GM18861 (cell line): ENCODE measurements around the gene TPP1.

Source experiments
- ATAC-seq: cut with Tn5 transposase; IDR thresholded peaks from one replicate; pipeline ENCODE4 v1.9.1; 2021; ENCODE audit not compliant: unreplicated experiment

TPP1 gene

DNA sequence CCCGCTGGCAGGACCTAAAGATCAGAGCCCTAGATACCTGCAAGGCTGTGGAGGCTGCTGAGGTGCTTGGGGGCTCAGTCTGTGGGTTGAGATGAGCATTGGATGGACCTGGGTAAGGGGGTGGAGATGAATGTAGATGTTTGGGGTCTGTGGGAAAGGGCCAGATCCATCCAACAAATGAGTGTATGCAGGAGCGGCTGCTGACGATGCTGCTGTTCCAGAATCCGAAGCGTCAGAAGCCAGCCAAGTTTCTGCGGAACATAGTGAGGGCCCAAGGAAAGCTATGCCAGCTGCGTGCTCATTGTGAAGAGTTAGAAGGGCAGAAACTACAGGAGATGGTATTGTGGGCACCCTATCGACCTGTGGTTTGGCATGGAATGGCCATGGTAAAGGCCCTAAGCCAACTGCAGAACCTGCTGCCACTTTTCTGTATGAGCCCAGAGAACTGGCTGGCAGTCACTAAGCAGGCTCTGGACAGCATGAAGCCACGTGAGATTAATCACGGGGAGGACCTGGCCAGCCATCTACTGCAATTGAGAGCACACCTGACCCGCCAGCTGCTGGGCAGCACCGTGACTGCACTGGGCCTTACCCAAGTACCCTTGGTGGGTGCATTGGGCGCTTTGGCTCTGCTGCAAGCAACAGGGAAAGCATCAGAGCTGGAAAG is 52.4 kb downstream of the TPP1 start:
- ATAC-seq, result no peak

- no peak for ATAC-seq
These were observed 53.1 kb downstream of the TPP1 start for GRCh38 chr11:6565988-6566703.

GRCh38 chr11:6565325-6565724 is 53.9 kb downstream of the TPP1 start:
- ATAC-seq, result no peak

DNA sequence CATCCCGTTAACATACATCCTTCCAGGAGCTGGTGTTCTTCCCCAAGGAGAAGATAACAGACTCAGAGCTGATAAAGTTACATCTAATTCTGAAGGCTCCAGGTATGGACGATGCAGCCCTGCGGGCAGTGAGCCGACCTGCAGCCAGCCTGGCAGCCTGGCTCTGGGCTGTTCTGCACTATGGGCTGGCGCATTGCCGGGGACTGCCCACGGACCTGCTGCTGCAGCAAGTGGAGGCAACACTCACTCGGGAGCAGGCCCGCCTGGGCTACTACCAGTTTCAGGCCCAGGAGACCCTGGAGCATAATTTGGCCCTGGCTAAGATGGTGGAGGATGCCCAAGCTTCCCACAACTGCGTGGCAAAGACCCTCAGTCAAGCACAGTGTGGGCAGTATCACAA is 55.6 kb downstream of the TPP1 start:
- ATAC-seq, result no peak

DNA sequence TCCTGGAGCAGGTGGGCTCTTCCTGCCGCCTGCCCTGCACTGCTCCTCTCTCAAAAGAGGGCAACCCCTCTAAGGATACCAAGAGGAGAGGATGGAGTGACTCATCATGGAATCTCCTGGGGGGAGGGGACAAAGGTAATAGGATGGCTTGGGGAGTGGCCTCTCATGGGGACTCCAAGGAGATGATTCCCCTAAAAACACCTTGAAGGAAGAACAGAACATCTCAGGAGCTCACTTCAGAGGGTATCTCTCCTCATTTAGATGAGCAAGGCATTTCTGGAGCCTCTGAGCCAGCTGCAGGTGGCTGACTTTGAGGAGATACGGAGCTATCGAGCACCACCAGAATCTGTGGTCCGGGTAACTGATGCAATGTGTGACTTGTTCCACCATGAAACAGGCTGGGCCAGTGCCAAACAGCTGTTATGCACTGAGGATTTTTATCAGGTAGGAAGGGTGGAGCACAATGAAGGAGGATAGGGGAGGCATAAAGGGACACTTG is 56.1 kb downstream of the TPP1 start:
- ATAC-seq, result no peak
